Psoas muscle (tissue), 8 donors: ENCODE data around the gene SNAPC1. TPM values are rescaled to one million over a fixed set of nuclear protein-coding genes. Genes with fewer than 3 reads are reported as not detected.

Source experiments
- ATAC-seq, 4 donors: fragments of 200-7000 bp; cut with Tn5 transposase; one replicate each; pipeline ENCODE4 v1.9.1; 2020; ENCODE audit warnings: moderate library complexity in 3 of 4, mild to moderate bottlenecking in 2 of 4
- DNase-seq, 2 donors: peaks; one replicate each; pipeline ENCODE4 v3.0.0-alpha.2; 2020
- H3K27ac ChIP-seq: fragments of 200-600 bp; one replicate; pipeline ENCODE4 v1.8.0; 2022
- H3K27me3 ChIP-seq, 3 donors: fragments of 200-600 bp in 1 of 3; one replicate each; pipeline versions ENCODE4 v1.6.1 to v1.8.0; 2013 to 2022; ENCODE audit warnings: low read length in 2 of 3, mild to moderate bottlenecking in 2 of 3, moderate library complexity in 1 of 3; ENCODE audit not compliant: insufficient read depth in 3 of 3
- H3K36me3 ChIP-seq, 2 donors: fragments of 200-600 bp in 1 of 2; one replicate each; pipeline versions ENCODE4 v1.6.1 to v1.8.0; 2013 to 2022; ENCODE audit warnings: low read depth in 1 of 2, mild to moderate bottlenecking in 1 of 2, moderate library complexity in 1 of 2; ENCODE audit not compliant: insufficient read depth in 1 of 2
- H3K4me1 ChIP-seq: fragments of 200-600 bp; one replicate; pipeline ENCODE4 v1.8.0; 2022
- H3K4me3 ChIP-seq: fragments of 200-600 bp; one replicate; pipeline ENCODE4 v1.8.0; 2022; ENCODE audit warnings: mild to moderate bottlenecking
- H3K9me3 ChIP-seq: fragments of 200-600 bp; one replicate; pipeline ENCODE4 v1.8.0; 2022
- CTCF ChIP-seq: fragments of 200-600 bp; IDR thresholded peaks from one replicate; pipeline ENCODE4 v1.8.0; 2022; ENCODE audit warnings: antibody characterized with exemption
- WGBS, 3 donors: extraction: QIAGEN DNeasy Blood & Tissue Kit; methylation state at CpG; one replicate each; pipeline versions ENCODE4 v1.1.6 to v1.1.7; 2013; 5-methylcytosine and 5-hydroxymethylcytosine counted together
- intact Hi-C, 2 donors: fragments of 100-400 bp; cut with DNase I; formaldehyde crosslinking; loops; one replicate each; pipeline versions ENCODE4 v1.11.0 to v1.14.2; 2022
- polyA plus RNA-seq, 3 donors: library from polyadenylated mRNA; stranded (reverse); fragments of 200-250 nt; gene quantifications; one replicate each; pipeline ENCODE4 v1.2.3, GENCODE V29; 2013
- total RNA-seq, 4 donors: library from RNA; stranded (reverse); fragmentation: NEBNext Ultra II Directional in 2 of 4; extraction: Animal tissue kit (Norgen Biotek cat#: 25700) in 2 of 4; gene quantifications; one replicate each; pipeline versions ENCODE4 v1.2.1 to v1.2.4, GENCODE V29; 2021 to 2023
- donor health status: healthy with polysubstance abuse.
- donor health status: DM: no; HTN: no; CAD: no; lungs with moderate emphysema.
- donor health status: Bipolar disorder and iron deficiency.
- donor health status: healthy.
- donor health status: DM: yes; HTN: yes; CAD: no.
- donor health status: DM: no; HTN: no; CAD: no.
- donor health status: DM: no; HTN: no; CAD: no.
- donor health status: DM: yes; HTN: yes; CAD: no.

Gene SNAPC1
- total and polyA plus RNA-seq, 7 donors = 1.6 to 7.0 (median 4.6) TPM

GRCh38 chr14:61750708-61751474 lies 11.3 kb upstream of the SNAPC1 start:
- Histone ChIP-seq H3K9me3 (no peaks in the 10 kb centered on the region), H3K4me1 (peaks cover 32% of the 10 kb centered on the region), H3K4me3 (peak overlapping the region; percentile 68), H3K36me3 (peaks cover 0 to 18% of the 10 kb centered on the region in 2 donors), H3K27ac (peak overlapping the region; percentile 92), H3K27me3 (no peaks in the 10 kb centered on the region)
- ATAC-seq (peak; percentile 96 to 97 (median 96)), DNase-seq (peak; percentile 89 to 94)
- 2 to 4% (median 2%) methylated on average over 53 to 54 of the region's 54 CpGs for WGBS, 3 donors
- intact Hi-C loops = no loop called here
- TF ChIP-seq CTCF = no peak

GRCh38 chr14:61751475-61751989 lies 10.7 kb upstream of the SNAPC1 start:
- no peak for ATAC-seq
- H3K4me3 ChIP-seq = peak overlapping the region; percentile 68
- 34 to 42% (median 35%) methylated on average over 8 of the region's 8 CpGs for WGBS, 3 donors
- DNase-seq = no peak
- H3K9me3 ChIP-seq = no peaks in the 10 kb centered on the region
- H3K4me1 ChIP-seq = peaks cover 32% of the 10 kb centered on the region
- peak overlapping the region; percentile 92 for H3K27ac ChIP-seq
- TF ChIP-seq CTCF = no peak
- peaks cover 0 to 12% of the 10 kb centered on the region in 2 donors for H3K36me3 ChIP-seq
- intact Hi-C loops = no loop called here
- H3K27me3 ChIP-seq = no peaks in the 10 kb centered on the region

- Histone ChIP-seq H3K36me3 (peaks cover 0 to under 1% of the 10 kb centered on the region in 2 donors), H3K4me1 (peaks cover 30% of the 10 kb centered on the region), H3K4me3 (no peak overlapping the region), H3K9me3 (no peaks in the 10 kb centered on the region), H3K27ac (peak overlapping the region; percentile 92), H3K27me3 (no peaks in the 10 kb centered on the region)
- TF ChIP-seq CTCF = no peak
- intact Hi-C loops = no loop called here
- ATAC-seq = no peak
- 82 to 83% (median 83%) methylated on average over 4 of the region's 4 CpGs for WGBS, 3 donors
- DNase-seq = no peak
Observed at GRCh38 chr14:61752626-61753025, 9.6 kb upstream of the SNAPC1 start.

- no peak for DNase-seq
- no peak overlapping the region for H3K27ac ChIP-seq
- intact Hi-C loops = no loop called here
- no peaks in the 10 kb centered on the region for H3K9me3 ChIP-seq
- ATAC-seq = no peak
- no peak for TF ChIP-seq CTCF
- H3K27me3 ChIP-seq = no peaks in the 10 kb centered on the region
- no peaks in the 10 kb centered on the region for H3K36me3 ChIP-seq
- no peak overlapping the region for H3K4me3 ChIP-seq
- H3K4me1 ChIP-seq = peaks cover 22% of the 10 kb centered on the region
Observed at GRCh38 chr14:61753631-61754030, 8.6 kb upstream of the SNAPC1 start.
